AG09319 (cell line): Measurements from ENCODE around the gene OSBPL8.

Experiments
- DNase-seq: peaks from one replicate; pipeline ENCODE4 v3.0.0-alpha.2; 2010; ENCODE audit warnings: low read depth; ENCODE audit errors: extremely low read depth
- TF ChIP-seq, protein P1 (sequence below): IDR thresholded peaks from 2 replicates; pipeline ENCODE4 v1.5.1; 2011; ENCODE audit warnings: low read depth, mild to moderate bottlenecking, inconsistent platforms, low read length, moderate library complexity

The OSBPL8 gene

DNA sequence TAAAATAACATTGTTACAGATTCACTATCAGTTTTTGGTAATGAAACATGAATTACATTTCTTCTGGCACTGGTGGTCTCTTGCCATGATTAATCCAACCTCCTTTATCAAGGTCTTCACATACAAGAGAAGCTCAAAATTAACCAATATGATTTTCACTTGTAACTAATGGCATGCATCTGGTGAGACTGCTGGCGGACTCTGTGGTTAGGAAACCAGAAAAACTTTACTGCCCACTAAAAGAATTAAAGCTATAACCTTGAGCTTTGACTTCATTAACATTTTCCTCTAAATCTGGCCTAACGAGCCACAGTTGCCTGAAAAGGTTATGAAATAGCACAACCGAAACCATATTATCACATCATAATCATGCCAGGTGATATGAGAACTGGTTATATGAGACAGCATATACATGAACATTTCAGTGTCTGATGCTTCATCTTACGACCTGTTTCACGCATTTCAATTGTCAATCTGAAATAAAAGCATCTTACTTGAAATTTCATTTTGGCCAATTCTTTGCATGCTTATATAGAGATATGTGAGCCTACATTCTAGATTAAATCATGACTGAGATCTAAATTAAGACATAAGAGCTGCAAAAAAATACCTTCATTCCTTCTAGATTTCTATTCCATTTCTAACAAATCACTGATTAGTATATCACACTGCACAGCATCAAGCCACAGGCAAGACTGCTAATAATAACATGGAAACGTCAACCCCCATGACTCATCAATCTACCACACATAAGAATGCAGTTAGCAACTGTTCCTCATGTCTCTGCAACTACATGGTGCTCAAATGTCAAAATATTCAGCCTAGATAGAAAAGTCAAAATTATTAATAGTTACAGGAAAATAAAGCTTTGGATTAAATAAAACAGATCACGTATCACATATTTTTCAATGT is 89.3 kb downstream of the OSBPL8 start:
- TF ChIP-seq, protein P1, sequence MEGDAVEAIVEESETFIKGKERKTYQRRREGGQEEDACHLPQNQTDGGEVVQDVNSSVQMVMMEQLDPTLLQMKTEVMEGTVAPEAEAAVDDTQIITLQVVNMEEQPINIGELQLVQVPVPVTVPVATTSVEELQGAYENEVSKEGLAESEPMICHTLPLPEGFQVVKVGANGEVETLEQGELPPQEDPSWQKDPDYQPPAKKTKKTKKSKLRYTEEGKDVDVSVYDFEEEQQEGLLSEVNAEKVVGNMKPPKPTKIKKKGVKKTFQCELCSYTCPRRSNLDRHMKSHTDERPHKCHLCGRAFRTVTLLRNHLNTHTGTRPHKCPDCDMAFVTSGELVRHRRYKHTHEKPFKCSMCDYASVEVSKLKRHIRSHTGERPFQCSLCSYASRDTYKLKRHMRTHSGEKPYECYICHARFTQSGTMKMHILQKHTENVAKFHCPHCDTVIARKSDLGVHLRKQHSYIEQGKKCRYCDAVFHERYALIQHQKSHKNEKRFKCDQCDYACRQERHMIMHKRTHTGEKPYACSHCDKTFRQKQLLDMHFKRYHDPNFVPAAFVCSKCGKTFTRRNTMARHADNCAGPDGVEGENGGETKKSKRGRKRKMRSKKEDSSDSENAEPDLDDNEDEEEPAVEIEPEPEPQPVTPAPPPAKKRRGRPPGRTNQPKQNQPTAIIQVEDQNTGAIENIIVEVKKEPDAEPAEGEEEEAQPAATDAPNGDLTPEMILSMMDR = no peak

DNA sequence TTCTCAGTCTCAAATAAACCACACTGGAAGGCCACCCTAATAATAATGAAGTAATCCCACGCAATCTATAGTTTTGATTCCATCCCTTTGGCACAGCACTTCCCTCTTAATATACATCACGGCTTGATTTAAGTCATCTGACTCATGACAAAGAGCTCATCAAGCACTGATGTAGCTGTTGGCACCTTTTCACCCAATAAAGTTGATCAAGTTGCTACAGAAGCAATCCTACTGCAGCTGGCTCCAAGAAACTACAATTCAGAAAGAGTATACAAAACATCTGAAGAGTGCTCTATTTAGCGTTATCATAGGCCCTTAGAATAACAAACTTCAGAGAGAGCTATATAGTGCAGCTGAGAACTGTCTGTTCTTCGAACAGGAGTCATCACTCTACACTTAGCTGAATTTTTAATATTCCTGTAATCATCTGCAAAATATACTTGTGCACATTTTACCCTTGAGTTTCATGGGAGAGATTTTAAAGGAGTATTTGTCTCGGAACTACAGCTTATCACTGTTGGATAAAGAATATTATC is 94.9 kb downstream of the OSBPL8 start:
- TF ChIP-seq, protein P1 = no peak
- no peak for DNase-seq

More for the DNA sequence above, 89.3 kb downstream of the OSBPL8 start:
- DNase-seq = peak; percentile 38

DNA sequence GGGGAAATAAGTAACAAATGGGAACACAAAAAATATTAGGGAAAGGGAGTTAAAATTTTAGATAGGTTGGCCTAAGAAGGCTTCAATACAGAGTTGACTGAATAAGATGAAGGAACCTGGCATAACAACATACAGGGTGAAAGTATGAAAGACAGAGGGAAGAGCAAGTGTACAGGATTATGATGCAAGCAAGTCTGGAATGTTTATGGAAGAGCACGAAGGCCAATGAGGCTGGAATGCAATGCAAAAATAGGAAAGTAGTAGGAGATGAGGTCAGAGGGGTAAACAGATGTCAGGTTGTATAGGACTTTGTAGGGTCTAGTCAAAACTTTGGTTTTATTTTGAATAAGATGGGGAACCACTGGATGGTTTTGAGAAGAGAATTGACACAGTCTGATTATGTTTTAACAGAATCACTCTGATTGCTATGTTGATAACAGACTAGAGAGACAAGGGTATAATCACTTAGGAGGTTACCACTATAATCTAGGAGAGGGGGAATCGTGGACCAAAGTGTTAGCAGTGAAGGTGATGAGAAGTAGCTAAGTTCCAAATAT is 96.8 kb downstream of the OSBPL8 start:
- DNase-seq = no peak
- TF ChIP-seq, protein P1 = no peak

DNA sequence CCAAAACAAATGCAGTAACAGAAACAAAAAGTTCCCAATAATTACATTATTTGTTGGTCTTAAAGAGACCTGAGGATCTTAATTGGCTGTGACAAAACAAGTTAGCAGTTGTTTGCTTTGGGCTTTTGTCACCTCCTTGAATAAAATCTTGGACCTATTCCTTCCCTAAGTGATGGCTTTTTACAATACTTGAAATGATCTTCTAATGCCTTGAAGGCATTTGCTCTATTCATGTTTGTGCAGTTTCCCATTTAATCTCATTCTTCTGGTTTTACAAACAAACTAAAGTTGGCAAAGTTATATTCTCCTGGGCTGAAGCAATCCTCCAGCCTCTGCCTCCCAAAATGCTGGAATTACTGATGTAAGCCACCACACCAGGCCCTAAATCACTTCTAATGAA is 98.8 kb downstream of the OSBPL8 start:
- DNase-seq = no peak
- TF ChIP-seq, protein P1 = no peak

DNA sequence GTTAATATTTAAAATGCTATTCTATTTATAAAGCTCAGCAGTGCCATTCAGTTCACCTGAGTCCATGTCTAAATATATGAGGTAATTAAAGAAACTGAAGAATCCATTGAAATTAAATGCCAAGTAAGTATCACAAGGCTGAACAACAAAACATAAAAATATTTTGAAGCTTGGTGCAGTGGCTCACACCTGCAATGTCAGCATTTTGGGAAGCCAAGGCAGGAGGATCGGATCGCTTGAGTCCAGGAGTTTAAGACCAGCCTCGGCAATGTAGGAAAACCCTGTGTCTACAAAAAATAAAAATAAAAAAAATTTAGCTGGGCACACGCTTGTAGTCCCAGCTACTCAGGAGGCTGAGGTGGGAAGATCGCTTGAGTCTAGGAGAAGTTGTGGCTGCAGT is 101.8 kb downstream of the OSBPL8 start:
- TF ChIP-seq, protein P1 = no peak
- no peak for DNase-seq

DNA sequence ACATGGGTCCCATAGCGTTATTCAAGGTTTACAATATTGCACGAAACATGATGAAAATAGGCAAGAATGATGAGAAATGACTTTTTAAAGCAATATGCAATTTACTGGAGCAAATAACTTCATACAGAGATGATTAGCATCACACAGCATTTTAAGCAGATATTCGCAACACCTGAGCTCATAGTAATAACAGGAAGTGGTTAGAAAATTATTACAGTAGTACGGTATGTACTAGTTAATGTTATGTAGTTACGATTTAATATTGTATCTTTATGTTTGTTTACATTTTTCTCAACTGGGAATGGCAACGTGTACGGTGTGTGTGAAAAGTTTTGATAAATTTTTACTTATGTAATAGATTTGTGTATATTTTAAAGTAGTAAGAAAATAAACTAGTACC is 102.6 kb downstream of the OSBPL8 start:
- TF ChIP-seq, protein P1 = no peak
- DNase-seq = no peak
